Pons (tissue), 1 donor: ENCODE measurements around the gene CNKSR3.
A peak's percentile ranks its signal among the peaks of the same experiment; 100 is the strongest.
"Not testable (repeated sequence)": the region's sequence is repeated elsewhere in the genome, so short reads cannot be mapped to it uniquely, and the experiment has no call there.

Experiments used
- DNase-seq: peaks from one replicate; pipeline ENCODE4 v3.0.0-alpha.2; 2016; ENCODE audit warnings: low spot score

CNKSR3 gene

GRCh38 chr6:154510144-154510905 lies at the start of gene CNKSR3:
TSS of gene CNKSR3 (minus strand) at chr6:154510685. CDS start at chr6:154510114, 571 bp downstream.
- DNase-seq, result peak; percentile 72

- no peak for DNase-seq
Measured at GRCh38 chr6:154558984-154559383, 48.5 kb upstream of the CNKSR3 start.

GRCh38 chr6:154558513-154558912 lies 48.0 kb upstream of the CNKSR3 start:
- DNase-seq, result no peak

GRCh38 chr6:154555073-154555677 lies 44.7 kb upstream of the CNKSR3 start:
- no peak for DNase-seq

- no peak for DNase-seq
Measured at GRCh38 chr6:154554491-154554890, 44.0 kb upstream of the CNKSR3 start.

- peak; percentile 17 for DNase-seq
Measured at GRCh38 chr6:154550779-154551178, 40.3 kb upstream of the CNKSR3 start.

GRCh38 chr6:154549179-154549578 lies 38.7 kb upstream of the CNKSR3 start:
- no peak for DNase-seq

GRCh38 chr6:154548130-154548830 lies 37.8 kb upstream of the CNKSR3 start:
- peak; percentile 66 for DNase-seq

GRCh38 chr6:154543628-154544027 lies 33.1 kb upstream of the CNKSR3 start:
- DNase-seq, result no peak

GRCh38 chr6:154542747-154543146 lies 32.3 kb upstream of the CNKSR3 start:
- no peak for DNase-seq

GRCh38 chr6:154541837-154542236 lies 31.4 kb upstream of the CNKSR3 start:
- not testable (repeated sequence) for DNase-seq

GRCh38 chr6:154539593-154540269 lies 29.2 kb upstream of the CNKSR3 start:
- no peak for DNase-seq

GRCh38 chr6:154538640-154539191 lies 28.2 kb upstream of the CNKSR3 start:
- peak; percentile 7 for DNase-seq

- DNase-seq, result peak; percentile 58
Measured at GRCh38 chr6:154537511-154538325, 27.2 kb upstream of the CNKSR3 start.

- DNase-seq, result no peak
Measured at GRCh38 chr6:154536999-154537398, 26.5 kb upstream of the CNKSR3 start.

- DNase-seq, result no peak
Measured at GRCh38 chr6:154536255-154536654, 25.8 kb upstream of the CNKSR3 start.

- DNase-seq, result no peak
Measured at GRCh38 chr6:154535851-154536250, 25.4 kb upstream of the CNKSR3 start.

GRCh38 chr6:154535147-154535546 lies 24.7 kb upstream of the CNKSR3 start:
- DNase-seq, result no peak

- no peak for DNase-seq
Measured at GRCh38 chr6:154534531-154534930, 24.0 kb upstream of the CNKSR3 start.

GRCh38 chr6:154532426-154532825 lies 21.9 kb upstream of the CNKSR3 start:
- no peak for DNase-seq

GRCh38 chr6:154529957-154530356 lies 19.5 kb upstream of the CNKSR3 start:
- DNase-seq, result no peak
